HEK293 (cell line): Measurements from ENCODE around the gene ZC3H10.

Source experiments
- KLF1 ChIP-seq: fragments of 450-650 bp; formaldehyde crosslinking; IDR thresholded peaks from 2 replicates; pipeline ENCODE4 v1.5.1; 2016; ENCODE audit warnings: missing biosample characterization, missing genetic modification characterization
- KLF9 ChIP-seq: fragments of 450-650 bp; formaldehyde crosslinking; IDR thresholded peaks from 2 replicates; pipeline ENCODE4 v1.5.1; 2016; ENCODE audit warnings: missing biosample characterization, missing genetic modification characterization, low read depth
- SCRT1 ChIP-seq: fragments of 450-650 bp; formaldehyde crosslinking; IDR thresholded peaks from 2 replicates; pipeline ENCODE4 v1.5.1; 2016; ENCODE audit warnings: missing biosample characterization, missing genetic modification characterization, borderline replicate concordance
- WT1 ChIP-seq: fragments of 450-650 bp; formaldehyde crosslinking; IDR thresholded peaks from 2 replicates; pipeline ENCODE4 v1.5.1; 2016; ENCODE audit warnings: missing biosample characterization, missing genetic modification characterization
- YY2 ChIP-seq: fragments of 450-650 bp; formaldehyde crosslinking; IDR thresholded peaks from 2 replicates; pipeline ENCODE4 v1.5.1; 2016; ENCODE audit warnings: missing biosample characterization, missing genetic modification characterization
- ZBTB21 ChIP-seq: fragments of 450-650 bp; formaldehyde crosslinking; IDR thresholded peaks from 2 replicates; pipeline ENCODE4 v1.5.1; 2017; ENCODE audit warnings: missing biosample characterization, missing genetic modification characterization
- ZFP41 ChIP-seq: fragments of 450-650 bp; formaldehyde crosslinking; IDR thresholded peaks from 2 replicates; pipeline ENCODE4 v1.5.1; 2016; ENCODE audit warnings: missing biosample characterization, missing genetic modification characterization, borderline replicate concordance
- ZNF16 ChIP-seq: fragments of 450-650 bp; formaldehyde crosslinking; IDR thresholded peaks from 2 replicates; pipeline ENCODE4 v1.5.1; 2016; ENCODE audit warnings: low read depth, missing biosample characterization, missing genetic modification characterization
- ZNF175 ChIP-seq: fragments of 450-650 bp; formaldehyde crosslinking; IDR thresholded peaks from 2 replicates; pipeline ENCODE4 v1.5.1; 2016; ENCODE audit warnings: missing biosample characterization, missing genetic modification characterization
- ZNF184 ChIP-seq: fragments of 450-650 bp; IDR thresholded peaks from 2 replicates; pipeline ENCODE4 v1.5.1; 2018; ENCODE audit warnings: missing biosample characterization, mild to moderate bottlenecking, missing genetic modification characterization
- ZNF223 ChIP-seq: fragments of 450-650 bp; formaldehyde crosslinking; IDR thresholded peaks from 2 replicates; pipeline ENCODE4 v1.5.1; 2016; ENCODE audit warnings: missing biosample characterization, missing genetic modification characterization
- ZNF266 ChIP-seq: fragments of 450-650 bp; formaldehyde crosslinking; IDR thresholded peaks from 2 replicates; pipeline ENCODE4 v1.5.1; 2016; ENCODE audit warnings: missing biosample characterization, missing genetic modification characterization, low read depth
- ZNF394 ChIP-seq: fragments of 450-650 bp; formaldehyde crosslinking; IDR thresholded peaks from 2 replicates; pipeline ENCODE4 v1.5.1; 2016; ENCODE audit warnings: missing biosample characterization, missing genetic modification characterization, mild to moderate bottlenecking, moderate library complexity, borderline replicate concordance
- ZNF416 ChIP-seq: fragments of 450-650 bp; formaldehyde crosslinking; IDR thresholded peaks from 2 replicates; pipeline ENCODE4 v1.5.1; 2016; ENCODE audit warnings: missing biosample characterization, missing genetic modification characterization
- ZNF549 ChIP-seq: fragments of 450-650 bp; IDR thresholded peaks from 2 replicates; pipeline ENCODE4 v1.5.1; 2018; ENCODE audit warnings: missing biosample characterization, missing genetic modification characterization, mild to moderate bottlenecking, inconsistent platforms, moderate library complexity
- ZNF585B ChIP-seq: fragments of 450-650 bp; formaldehyde crosslinking; IDR thresholded peaks from 2 replicates; pipeline ENCODE4 v1.5.1; 2016; ENCODE audit warnings: missing biosample characterization, missing genetic modification characterization
- ZNF629 ChIP-seq: fragments of 450-650 bp; formaldehyde crosslinking; IDR thresholded peaks from 2 replicates; pipeline ENCODE4 v1.5.1; 2017; ENCODE audit warnings: missing biosample characterization, missing genetic modification characterization
- ZNF664 ChIP-seq: fragments of 450-650 bp; formaldehyde crosslinking; IDR thresholded peaks from 2 replicates; pipeline ENCODE4 v1.5.1; 2016; ENCODE audit warnings: missing biosample characterization, missing genetic modification characterization
- ZNF707 ChIP-seq: fragments of 450-650 bp; formaldehyde crosslinking; IDR thresholded peaks from 2 replicates; pipeline ENCODE4 v1.5.1; 2016; ENCODE audit warnings: missing biosample characterization, missing genetic modification characterization
- ZNF837 ChIP-seq: fragments of 450-650 bp; formaldehyde crosslinking; IDR thresholded peaks from 2 replicates; pipeline ENCODE4 v1.5.1; 2016; ENCODE audit warnings: missing biosample characterization, missing genetic modification characterization
- ZSCAN16 ChIP-seq: fragments of 450-650 bp; formaldehyde crosslinking; IDR thresholded peaks from 2 replicates; pipeline ENCODE4 v1.5.1; 2016; ENCODE audit warnings: missing biosample characterization, missing genetic modification characterization
- ZSCAN30 ChIP-seq: fragments of 450-650 bp; IDR thresholded peaks from 2 replicates; pipeline ENCODE4 v1.5.1; 2018; ENCODE audit warnings: missing biosample characterization, mild to moderate bottlenecking, missing genetic modification characterization, moderate library complexity
- ZXDB ChIP-seq: fragments of 450-650 bp; formaldehyde crosslinking; IDR thresholded peaks from 2 replicates; pipeline ENCODE4 v1.5.1; 2016; ENCODE audit warnings: missing biosample characterization, missing genetic modification characterization
- TF ChIP-seq, protein P1 (sequence below): fragments of 450-650 bp; formaldehyde crosslinking; IDR thresholded peaks from 2 replicates; pipeline ENCODE4 v1.5.1; 2017; ENCODE audit warnings: missing biosample characterization, missing genetic modification characterization
- TF ChIP-seq, protein P2 (sequence below): fragments of 450-650 bp; formaldehyde crosslinking; IDR thresholded peaks from 2 replicates; pipeline ENCODE4 v1.5.1; 2016; ENCODE audit warnings: missing biosample characterization, missing genetic modification characterization
- TF ChIP-seq, protein P3 (sequence below): fragments of 450-650 bp; IDR thresholded peaks from 2 replicates; pipeline ENCODE4 v1.5.1; 2018; ENCODE audit warnings: missing biosample characterization, mild to moderate bottlenecking, missing genetic modification characterization
- TF ChIP-seq, protein P4 (sequence below): fragments of 450-650 bp; formaldehyde crosslinking; IDR thresholded peaks from 2 replicates; pipeline ENCODE4 v1.5.1; 2017; ENCODE audit warnings: missing biosample characterization, missing genetic modification characterization
- TF ChIP-seq, protein P5 (sequence below): fragments of 450-650 bp; formaldehyde crosslinking; IDR thresholded peaks from 2 replicates; pipeline ENCODE4 v1.5.1; 2016; ENCODE audit warnings: missing biosample characterization, missing genetic modification characterization
- TF ChIP-seq, protein P6 (sequence below): fragments of 450-650 bp; formaldehyde crosslinking; IDR thresholded peaks from 2 replicates; pipeline ENCODE4 v1.5.1; 2017; ENCODE audit warnings: missing biosample characterization, missing genetic modification characterization

Gene ZC3H10

DNA sequence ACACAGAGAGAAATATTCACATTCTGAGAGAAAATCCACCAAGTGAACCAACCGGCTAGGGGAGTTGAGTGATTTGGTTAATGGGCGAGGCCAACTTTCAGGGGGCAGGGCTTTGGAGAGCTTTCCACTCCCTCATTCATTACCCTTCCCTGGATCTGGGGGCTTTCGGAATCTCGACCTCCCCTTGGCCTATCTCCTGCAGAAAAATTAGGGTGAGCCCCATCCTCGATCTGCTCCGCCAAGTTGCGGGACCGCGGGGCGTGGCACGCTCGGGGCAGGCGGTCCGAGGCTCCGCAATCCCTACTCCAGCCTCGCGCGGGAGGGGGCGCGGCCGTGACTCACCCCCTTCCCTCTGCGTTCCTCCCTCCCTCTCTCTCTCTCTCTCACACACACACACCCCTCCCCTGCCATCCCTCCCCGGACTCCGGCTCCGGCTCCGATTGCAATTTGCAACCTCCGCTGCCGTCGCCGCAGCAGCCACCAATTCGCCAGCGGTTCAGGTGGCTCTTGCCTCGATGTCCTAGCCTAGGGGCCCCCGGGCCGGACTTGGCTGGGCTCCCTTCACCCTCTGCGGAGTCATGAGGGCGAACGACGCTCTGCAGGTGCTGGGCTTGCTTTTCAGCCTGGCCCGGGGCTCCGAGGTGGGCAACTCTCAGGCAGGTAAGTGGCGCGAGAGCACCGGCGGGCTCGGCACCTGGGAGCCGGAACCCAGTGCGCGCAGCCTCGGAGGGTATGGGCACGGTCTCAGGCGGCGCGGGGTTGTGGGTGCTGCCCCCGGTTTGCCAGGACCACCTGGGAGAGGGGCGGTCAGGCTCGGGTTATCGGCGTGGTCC lies 38.1 kb upstream of the ZC3H10 start, which contains the start of gene ERBB3 (continued):
- TF ChIP-seq, protein P1, sequence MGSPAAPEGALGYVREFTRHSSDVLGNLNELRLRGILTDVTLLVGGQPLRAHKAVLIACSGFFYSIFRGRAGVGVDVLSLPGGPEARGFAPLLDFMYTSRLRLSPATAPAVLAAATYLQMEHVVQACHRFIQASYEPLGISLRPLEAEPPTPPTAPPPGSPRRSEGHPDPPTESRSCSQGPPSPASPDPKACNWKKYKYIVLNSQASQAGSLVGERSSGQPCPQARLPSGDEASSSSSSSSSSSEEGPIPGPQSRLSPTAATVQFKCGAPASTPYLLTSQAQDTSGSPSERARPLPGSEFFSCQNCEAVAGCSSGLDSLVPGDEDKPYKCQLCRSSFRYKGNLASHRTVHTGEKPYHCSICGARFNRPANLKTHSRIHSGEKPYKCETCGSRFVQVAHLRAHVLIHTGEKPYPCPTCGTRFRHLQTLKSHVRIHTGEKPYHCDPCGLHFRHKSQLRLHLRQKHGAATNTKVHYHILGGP: no peak
- 0 out of 2 replicates have a peak, but pooled peaks have one; percentile 6 for TF ChIP-seq ZSCAN30 (tag by site-specific recombination)
- peak; percentile 93 for TF ChIP-seq WT1 (tag by site-specific recombination)
- TF ChIP-seq ZNF664 (tag by site-specific recombination): no peak
- no peak for TF ChIP-seq ZNF266 (tag by site-specific recombination)
- no peak for TF ChIP-seq ZNF416 (tag by site-specific recombination)
- TF ChIP-seq, protein P2, sequence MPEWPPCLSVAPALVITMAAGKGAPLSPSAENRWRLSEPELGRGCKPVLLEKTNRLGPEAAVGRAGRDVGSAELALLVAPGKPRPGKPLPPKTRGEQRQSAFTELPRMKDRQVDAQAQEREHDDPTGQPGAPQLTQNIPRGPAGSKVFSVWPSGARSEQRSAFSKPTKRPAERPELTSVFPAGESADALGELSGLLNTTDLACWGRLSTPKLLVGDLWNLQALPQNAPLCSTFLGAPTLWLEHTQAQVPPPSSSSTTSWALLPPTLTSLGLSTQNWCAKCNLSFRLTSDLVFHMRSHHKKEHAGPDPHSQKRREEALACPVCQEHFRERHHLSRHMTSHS (tag by site-specific recombination): no peak
- peak; percentile 100 for TF ChIP-seq KLF9
- TF ChIP-seq, protein P3, sequence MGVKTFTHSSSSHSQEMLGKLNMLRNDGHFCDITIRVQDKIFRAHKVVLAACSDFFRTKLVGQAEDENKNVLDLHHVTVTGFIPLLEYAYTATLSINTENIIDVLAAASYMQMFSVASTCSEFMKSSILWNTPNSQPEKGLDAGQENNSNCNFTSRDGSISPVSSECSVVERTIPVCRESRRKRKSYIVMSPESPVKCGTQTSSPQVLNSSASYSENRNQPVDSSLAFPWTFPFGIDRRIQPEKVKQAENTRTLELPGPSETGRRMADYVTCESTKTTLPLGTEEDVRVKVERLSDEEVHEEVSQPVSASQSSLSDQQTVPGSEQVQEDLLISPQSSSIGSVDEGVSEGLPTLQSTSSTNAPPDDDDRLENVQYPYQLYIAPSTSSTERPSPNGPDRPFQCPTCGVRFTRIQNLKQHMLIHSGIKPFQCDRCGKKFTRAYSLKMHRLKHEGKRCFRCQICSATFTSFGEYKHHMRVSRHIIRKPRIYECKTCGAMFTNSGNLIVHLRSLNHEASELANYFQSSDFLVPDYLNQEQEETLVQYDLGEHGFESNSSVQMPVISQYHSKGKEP: peak; percentile 95
- no peak for TF ChIP-seq ZNF837 (tag by site-specific recombination)
- TF ChIP-seq ZNF175 (tag by site-specific recombination): no peak
- TF ChIP-seq ZXDB (tag by site-specific recombination): peak; percentile 93
- no peak for TF ChIP-seq ZNF223 (tag by site-specific recombination)
- TF ChIP-seq YY2 (tag by site-specific recombination): peak; percentile 62
- peak; percentile 72; the same call in 1 of the 2 replicates for TF ChIP-seq ZSCAN16 (tag by site-specific recombination)
- TF ChIP-seq, protein P4, sequence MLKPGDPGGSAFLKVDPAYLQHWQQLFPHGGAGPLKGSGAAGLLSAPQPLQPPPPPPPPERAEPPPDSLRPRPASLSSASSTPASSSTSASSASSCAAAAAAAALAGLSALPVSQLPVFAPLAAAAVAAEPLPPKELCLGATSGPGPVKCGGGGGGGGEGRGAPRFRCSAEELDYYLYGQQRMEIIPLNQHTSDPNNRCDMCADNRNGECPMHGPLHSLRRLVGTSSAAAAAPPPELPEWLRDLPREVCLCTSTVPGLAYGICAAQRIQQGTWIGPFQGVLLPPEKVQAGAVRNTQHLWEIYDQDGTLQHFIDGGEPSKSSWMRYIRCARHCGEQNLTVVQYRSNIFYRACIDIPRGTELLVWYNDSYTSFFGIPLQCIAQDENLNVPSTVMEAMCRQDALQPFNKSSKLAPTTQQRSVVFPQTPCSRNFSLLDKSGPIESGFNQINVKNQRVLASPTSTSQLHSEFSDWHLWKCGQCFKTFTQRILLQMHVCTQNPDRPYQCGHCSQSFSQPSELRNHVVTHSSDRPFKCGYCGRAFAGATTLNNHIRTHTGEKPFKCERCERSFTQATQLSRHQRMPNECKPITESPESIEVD (tag by site-specific recombination): no peak
- TF ChIP-seq ZNF16 (tag by site-specific recombination): no peak
- peak; percentile 84 for TF ChIP-seq ZNF629 (tag by site-specific recombination)
- TF ChIP-seq SCRT1 (tag by site-specific recombination): no peak
- TF ChIP-seq ZBTB21: peak; percentile 76
- no peak for TF ChIP-seq ZNF184 (tag by site-specific recombination)
- no peak for TF ChIP-seq ZFP41 (tag by site-specific recombination)
- peak; percentile 98 for TF ChIP-seq KLF1 (tag by site-specific recombination)
- no peak for TF ChIP-seq ZNF585B (tag by site-specific recombination)
- TF ChIP-seq ZNF549 (tag by site-specific recombination): no peak
- no peak for TF ChIP-seq ZNF707 (tag by site-specific recombination)
- TF ChIP-seq, protein P5, sequence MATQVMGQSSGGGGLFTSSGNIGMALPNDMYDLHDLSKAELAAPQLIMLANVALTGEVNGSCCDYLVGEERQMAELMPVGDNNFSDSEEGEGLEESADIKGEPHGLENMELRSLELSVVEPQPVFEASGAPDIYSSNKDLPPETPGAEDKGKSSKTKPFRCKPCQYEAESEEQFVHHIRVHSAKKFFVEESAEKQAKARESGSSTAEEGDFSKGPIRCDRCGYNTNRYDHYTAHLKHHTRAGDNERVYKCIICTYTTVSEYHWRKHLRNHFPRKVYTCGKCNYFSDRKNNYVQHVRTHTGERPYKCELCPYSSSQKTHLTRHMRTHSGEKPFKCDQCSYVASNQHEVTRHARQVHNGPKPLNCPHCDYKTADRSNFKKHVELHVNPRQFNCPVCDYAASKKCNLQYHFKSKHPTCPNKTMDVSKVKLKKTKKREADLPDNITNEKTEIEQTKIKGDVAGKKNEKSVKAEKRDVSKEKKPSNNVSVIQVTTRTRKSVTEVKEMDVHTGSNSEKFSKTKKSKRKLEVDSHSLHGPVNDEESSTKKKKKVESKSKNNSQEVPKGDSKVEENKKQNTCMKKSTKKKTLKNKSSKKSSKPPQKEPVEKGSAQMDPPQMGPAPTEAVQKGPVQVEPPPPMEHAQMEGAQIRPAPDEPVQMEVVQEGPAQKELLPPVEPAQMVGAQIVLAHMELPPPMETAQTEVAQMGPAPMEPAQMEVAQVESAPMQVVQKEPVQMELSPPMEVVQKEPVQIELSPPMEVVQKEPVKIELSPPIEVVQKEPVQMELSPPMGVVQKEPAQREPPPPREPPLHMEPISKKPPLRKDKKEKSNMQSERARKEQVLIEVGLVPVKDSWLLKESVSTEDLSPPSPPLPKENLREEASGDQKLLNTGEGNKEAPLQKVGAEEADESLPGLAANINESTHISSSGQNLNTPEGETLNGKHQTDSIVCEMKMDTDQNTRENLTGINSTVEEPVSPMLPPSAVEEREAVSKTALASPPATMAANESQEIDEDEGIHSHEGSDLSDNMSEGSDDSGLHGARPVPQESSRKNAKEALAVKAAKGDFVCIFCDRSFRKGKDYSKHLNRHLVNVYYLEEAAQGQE: peak; percentile 41; the same call in 1 of the 2 replicates
- TF ChIP-seq ZNF394: peak; percentile 57; the same call in 1 of the 2 replicates
- TF ChIP-seq, protein P6, sequence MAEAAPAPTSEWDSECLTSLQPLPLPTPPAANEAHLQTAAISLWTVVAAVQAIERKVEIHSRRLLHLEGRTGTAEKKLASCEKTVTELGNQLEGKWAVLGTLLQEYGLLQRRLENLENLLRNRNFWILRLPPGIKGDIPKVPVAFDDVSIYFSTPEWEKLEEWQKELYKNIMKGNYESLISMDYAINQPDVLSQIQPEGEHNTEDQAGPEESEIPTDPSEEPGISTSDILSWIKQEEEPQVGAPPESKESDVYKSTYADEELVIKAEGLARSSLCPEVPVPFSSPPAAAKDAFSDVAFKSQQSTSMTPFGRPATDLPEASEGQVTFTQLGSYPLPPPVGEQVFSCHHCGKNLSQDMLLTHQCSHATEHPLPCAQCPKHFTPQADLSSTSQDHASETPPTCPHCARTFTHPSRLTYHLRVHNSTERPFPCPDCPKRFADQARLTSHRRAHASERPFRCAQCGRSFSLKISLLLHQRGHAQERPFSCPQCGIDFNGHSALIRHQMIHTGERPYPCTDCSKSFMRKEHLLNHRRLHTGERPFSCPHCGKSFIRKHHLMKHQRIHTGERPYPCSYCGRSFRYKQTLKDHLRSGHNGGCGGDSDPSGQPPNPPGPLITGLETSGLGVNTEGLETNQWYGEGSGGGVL (tag by site-specific recombination): peak; percentile 100
